ENCODE measurements around the gene IL17RA.

GRCh38 chr22:17102297-17102667, 17.5 kb downstream of the IL17RA start:
- TF ChIP-seq EZH2 (optimal IDR thresholded peaks at IDR 0.05; ENCODE audit: low read depth, low read length): no peak
- TF ChIP-seq, protein P1, sequence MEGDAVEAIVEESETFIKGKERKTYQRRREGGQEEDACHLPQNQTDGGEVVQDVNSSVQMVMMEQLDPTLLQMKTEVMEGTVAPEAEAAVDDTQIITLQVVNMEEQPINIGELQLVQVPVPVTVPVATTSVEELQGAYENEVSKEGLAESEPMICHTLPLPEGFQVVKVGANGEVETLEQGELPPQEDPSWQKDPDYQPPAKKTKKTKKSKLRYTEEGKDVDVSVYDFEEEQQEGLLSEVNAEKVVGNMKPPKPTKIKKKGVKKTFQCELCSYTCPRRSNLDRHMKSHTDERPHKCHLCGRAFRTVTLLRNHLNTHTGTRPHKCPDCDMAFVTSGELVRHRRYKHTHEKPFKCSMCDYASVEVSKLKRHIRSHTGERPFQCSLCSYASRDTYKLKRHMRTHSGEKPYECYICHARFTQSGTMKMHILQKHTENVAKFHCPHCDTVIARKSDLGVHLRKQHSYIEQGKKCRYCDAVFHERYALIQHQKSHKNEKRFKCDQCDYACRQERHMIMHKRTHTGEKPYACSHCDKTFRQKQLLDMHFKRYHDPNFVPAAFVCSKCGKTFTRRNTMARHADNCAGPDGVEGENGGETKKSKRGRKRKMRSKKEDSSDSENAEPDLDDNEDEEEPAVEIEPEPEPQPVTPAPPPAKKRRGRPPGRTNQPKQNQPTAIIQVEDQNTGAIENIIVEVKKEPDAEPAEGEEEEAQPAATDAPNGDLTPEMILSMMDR (IDR thresholded peaks at IDR 0.05; ENCODE audit: low read length): no peak
